ENCODE results near the gene USP31.
A peak's percentile ranks its signal among the peaks of the same experiment; 100 is the strongest.

The USP31 gene

GRCh38 chr16:23081675-23082119 is 67.6 kb downstream of the USP31 start:
- DNase-seq (ENCODE audit: low read depth) = peak; percentile 83
- peak; percentile 39 for TF ChIP-seq CTCF (IDR thresholded peaks at IDR 0.05; ENCODE audit: control insufficient read depth, insufficient read depth, low read depth, low read length, missing control alignments)

GRCh38 chr16:23080747-23081146 is 68.5 kb downstream of the USP31 start:
- DNase-seq (ENCODE audit: low read depth) = no peak
- no peak for TF ChIP-seq CTCF (IDR thresholded peaks at IDR 0.05; ENCODE audit: control insufficient read depth, insufficient read depth, low read depth, low read length, missing control alignments)
- H3K4me3 ChIP-seq (ENCODE audit: control insufficient read depth, low read depth, low read length) = no peak overlapping the region

More at GRCh38 chr16:23081675-23082119, 67.6 kb downstream of the USP31 start:
- no peak overlapping the region for H3K4me3 ChIP-seq (ENCODE audit: control insufficient read depth, low read depth, low read length)

- DNase-seq (ENCODE audit: low read depth) = no peak
- no peak overlapping the region for H3K4me3 ChIP-seq (ENCODE audit: control insufficient read depth, low read depth, low read length)
- no peak for TF ChIP-seq CTCF (IDR thresholded peaks at IDR 0.05; ENCODE audit: control insufficient read depth, insufficient read depth, low read depth, low read length, missing control alignments)
These were observed 68.9 kb downstream of the USP31 start for GRCh38 chr16:23080329-23080728.

GRCh38 chr16:23079675-23080301 is 69.5 kb downstream of the USP31 start:
- DNase-seq (ENCODE audit: low read depth) = no peak
- H3K4me3 ChIP-seq (ENCODE audit: control insufficient read depth, low read depth, low read length) = no peak overlapping the region
- TF ChIP-seq CTCF (IDR thresholded peaks at IDR 0.05; ENCODE audit: control insufficient read depth, insufficient read depth, low read depth, low read length, missing control alignments) = no peak

GRCh38 chr16:23074423-23074822 is 74.8 kb downstream of the USP31 start:
- DNase-seq (ENCODE audit: low read depth) = no peak
- H3K4me3 ChIP-seq (ENCODE audit: control insufficient read depth, low read depth, low read length) = no peak overlapping the region
- TF ChIP-seq CTCF (IDR thresholded peaks at IDR 0.05; ENCODE audit: control insufficient read depth, insufficient read depth, low read depth, low read length, missing control alignments) = no peak

- no peak for TF ChIP-seq CTCF (IDR thresholded peaks at IDR 0.05; ENCODE audit: control insufficient read depth, insufficient read depth, low read depth, low read length, missing control alignments)
- no peak for DNase-seq (ENCODE audit: low read depth)
- H3K4me3 ChIP-seq (ENCODE audit: control insufficient read depth, low read depth, low read length) = no peak overlapping the region
These were observed 76.3 kb downstream of the USP31 start for GRCh38 chr16:23072769-23073549.
